ENCODE measurements around the gene ATG7.
"Not testable (repeated sequence)": the region's sequence is repeated elsewhere in the genome, so short reads cannot be mapped to it uniquely, and the experiment has no call there.

Gene ATG7

DNA sequence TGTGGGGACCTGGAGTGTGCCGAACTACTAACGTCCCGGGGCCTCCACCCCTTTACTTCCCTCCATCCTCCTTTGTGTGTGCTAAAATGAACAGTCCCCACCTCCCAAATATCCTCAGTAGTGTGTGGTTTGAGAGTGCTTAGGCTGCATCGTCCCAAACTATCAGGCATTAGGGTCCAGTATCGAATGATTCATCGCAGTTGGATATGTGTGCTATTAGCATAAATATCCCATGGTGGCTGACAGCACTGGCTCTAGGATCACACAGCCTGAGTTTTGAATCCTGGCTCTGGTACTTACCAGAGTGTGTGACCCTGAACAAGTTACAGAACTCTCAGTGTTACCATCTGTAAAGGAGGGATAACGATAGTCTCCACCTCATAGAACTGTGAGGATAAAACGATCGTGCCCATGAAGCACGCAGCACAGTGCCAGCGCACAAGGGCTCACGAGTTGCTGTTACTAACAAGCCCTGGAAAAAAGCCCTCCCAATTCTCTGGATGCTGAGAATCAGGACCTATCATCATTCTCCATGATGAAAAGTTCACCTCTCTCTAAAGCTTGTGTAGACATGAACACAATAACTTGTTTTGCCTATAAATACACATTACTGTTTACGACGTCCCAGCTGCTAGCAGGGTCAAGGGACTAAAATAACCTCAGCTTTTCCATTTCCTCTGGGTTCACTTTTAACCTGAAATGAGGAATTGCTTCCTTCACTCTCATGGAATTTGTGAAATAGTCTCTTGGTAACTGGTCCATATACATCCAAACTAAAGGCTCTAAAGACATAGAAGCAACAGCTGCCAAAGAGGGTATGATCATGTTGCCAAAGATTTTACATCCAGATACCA is 320.5 kb downstream of the ATG7 start:
- no peak for DNase-seq (ENCODE audit: extremely low spot score, insufficient read length, low read depth)
- no peak for FAIRE-seq

DNA sequence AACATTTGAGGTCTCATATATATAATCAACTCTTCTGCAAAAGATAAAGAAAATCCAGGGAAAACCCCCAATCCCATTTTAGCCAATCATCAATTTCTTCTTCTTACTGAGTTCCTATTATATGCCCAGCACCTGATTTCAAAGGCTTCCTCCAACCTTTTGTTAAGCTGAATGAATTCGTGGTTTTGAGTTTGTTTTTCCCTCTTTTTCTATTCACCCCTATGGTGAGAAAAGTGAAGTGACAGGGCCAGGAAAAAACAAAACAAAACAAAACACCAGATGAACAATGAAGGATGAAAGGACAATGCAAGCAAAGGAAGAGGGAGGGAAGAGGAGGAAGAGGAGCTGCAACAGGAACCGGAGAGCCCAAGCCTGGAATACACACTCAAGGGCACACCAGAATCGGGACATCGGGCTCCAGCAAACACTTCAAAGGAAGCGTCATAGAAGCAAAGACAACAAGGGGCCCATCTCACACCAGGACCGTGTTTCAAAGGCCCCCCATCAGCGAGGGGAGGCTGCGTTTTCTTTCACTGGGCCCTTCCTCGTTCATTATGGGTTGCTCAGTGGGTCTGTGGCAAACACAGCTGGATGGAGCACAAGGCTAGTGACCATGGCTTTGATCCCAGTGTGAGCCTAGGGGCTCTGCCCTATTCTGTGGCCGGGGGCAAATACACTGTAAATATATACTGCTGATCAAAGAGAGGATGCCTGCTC is 321.3 kb downstream of the ATG7 start:
- FAIRE-seq (no peak), DNase-seq (ENCODE audit: extremely low spot score, insufficient read length, low read depth) (no peak)

DNA sequence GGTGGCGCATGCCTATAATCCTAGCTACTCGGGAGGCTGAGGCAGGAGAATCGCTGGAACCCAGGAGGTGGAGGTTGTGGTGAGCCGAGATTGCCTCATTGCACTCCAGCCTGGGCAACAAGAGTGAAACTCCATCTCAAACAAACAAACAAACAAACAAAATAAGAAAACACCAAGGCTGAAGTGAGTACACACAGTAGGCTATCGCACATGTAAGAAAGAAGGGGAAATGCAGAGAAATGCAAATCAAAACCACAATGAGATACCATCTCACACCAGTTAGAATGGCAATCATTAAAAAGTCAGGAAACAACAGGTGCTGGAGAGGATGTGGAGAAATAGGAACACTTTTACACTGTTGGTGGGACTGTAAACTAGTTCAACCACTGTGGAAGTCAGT is 322.8 kb downstream of the ATG7 start:
- DNase-seq (ENCODE audit: extremely low spot score, insufficient read length, low read depth); FAIRE-seq: not testable (repeated sequence)

DNA sequence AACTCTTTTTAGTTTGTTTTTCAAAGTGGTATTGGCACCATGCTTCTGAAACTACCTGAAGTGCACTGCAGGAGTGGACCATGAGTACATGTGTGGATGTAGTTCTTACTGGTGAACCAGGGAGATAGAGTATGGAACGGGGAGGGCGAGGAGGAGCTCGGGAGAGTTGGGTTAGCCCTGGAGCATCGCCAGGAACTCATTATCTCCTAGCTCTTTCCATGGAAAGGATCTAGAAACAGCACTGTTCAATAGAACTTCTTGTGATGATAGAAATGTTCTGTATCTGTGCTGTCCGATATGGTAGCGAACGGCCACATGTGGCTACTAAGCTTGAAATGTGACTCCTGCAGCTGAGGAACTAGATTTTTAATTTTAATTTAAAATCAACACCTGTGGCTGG is 324.2 kb downstream of the ATG7 start:
- FAIRE-seq (no peak), DNase-seq (ENCODE audit: extremely low spot score, insufficient read length, low read depth) (no peak)

DNA sequence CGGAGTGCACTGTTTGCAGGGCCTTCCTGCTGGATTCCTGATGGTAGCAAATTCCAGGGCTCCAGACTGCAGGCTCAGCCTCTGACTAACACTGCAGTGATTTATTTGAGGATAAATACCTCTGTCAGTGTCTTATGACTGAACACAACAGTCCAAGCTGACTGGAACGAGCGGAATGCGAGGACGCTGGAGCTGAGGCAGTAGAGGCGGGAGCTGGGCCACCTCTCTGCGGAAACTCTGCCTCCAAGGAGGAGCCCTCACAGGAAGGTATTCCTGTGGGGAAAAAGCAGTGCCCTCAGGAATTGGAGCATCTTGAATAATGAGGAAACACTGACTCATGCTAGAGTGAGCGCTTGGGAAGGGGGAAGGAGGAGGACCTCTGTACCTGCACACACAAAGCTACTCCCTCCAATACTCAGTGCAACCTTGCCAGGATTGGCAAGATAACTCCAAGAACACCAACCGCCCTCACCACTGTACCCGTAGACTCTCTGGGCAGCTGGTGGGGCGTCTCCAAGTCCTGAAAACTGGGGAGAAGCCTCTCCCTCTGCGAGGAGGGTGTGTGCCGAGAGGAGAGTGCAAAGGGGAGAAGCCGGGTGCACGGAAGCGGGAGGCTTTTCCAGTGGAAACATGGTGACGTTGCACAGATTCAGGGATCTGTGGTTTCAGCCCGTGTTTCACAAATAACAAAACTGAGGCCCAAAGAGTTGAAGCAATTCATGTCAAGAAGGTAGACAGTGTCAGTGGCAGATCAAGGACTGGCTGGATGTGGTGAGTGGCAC is 328.5 kb downstream of the ATG7 start:
- DNase-seq (ENCODE audit: extremely low spot score, insufficient read length, low read depth) (no peak), FAIRE-seq (no peak)

DNA sequence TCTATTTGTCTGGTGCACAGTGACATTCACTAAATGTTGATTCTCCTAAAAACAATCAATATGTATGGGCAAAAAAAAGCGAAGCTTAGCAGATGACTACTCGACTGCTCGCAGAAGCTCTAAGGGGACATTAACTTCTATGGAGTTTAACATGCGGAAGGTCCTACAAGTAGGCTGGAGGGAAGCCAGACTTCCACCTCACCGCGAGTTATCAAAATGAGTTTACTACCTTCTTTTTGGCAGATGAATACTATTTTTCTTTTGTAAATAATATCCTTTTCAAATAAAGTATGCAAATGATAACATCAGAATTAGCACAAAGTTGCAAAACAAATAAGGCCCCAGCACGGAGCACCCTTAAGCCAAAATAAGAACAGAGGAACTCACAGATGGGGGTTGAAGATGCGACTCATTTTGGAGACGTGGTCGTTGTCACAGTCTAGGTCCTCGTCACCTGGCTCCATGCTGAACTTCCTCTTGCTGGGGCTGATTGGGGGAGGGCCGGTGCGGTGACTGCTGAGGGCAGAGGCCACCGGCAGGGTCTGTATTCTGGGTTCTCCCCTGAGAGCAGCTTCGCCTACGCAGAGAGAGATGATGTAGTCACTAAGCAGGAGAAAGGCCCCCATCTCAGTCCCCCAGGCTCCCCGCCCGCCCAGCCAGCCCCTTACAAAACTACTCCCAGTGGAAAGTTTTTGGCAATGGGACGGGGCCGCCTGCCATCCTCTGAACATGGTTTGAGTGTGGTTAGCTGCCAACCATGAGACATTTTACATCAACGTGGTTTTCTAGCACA is 329.4 kb downstream of the ATG7 start:
- DNase-seq (ENCODE audit: extremely low spot score, insufficient read length, low read depth) (peak; percentile 33), FAIRE-seq (peak; percentile 77)

DNA sequence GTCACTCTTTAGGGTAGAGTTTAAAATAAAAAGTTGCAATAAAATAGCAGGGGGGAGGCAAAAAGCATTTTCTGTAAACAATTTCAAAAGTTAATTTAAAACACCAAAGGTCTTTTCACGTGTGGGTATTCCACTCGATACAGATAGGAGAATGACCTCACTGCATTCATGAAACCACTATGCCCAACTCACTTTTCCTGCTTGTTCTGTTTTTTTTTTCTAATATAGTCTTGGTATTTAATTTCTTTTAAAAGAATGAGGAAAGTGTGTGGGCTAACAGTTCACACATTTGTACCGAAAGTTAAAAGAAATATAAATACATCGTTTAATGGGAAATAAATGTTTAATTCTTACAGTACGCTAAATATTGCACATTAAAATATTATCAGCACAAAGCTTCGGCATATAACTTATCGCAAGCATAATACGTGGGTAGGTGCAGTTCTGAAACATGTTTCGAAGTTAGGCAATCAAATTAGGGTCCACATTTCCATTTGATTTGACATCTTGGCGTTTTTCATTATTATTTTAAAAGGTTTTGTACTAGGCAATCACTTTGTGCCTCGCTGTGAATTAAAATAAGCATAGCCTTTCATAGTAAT is 330.1 kb downstream of the ATG7 start:
- DNase-seq (ENCODE audit: extremely low spot score, insufficient read length, low read depth) (no peak), FAIRE-seq (no peak)

DNA sequence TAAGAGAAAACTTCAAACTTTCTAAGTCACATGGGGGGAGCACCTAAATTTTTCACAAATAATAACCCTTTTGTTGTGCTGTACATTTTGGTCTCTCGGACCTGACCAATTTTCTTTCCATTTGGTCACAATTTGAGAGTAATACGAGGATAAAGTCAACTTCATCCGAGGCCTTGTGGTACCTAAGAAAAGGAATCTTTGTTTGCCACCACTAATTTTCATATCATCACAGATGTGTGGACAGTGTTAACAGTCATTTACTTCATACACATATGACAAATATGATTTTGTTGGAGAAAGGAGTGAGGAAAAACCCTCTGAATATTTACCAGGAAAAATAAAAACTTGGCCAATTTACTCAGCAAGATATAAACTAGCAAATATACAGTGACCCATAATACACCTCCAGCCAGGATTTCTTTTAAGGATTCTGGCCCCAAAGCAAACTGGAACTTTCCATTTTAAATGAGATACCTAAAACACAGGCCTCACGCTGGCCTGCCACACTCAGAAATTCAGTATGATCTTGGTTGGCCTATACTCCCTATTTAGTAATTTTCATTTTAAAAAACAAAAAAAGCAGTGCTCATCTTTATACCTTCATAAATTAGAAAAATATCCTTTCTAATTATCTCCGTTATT is 330.8 kb downstream of the ATG7 start:
- DNase-seq (ENCODE audit: extremely low spot score, insufficient read length, low read depth) (no peak), FAIRE-seq (no peak)

GRCh38 chr3:11603628-11604027 is 331.4 kb downstream of the ATG7 start:
- DNase-seq (ENCODE audit: extremely low spot score, insufficient read length, low read depth), result no peak
- no peak for FAIRE-seq

GRCh38 chr3:11604139-11604892 is 332.1 kb downstream of the ATG7 start:
- FAIRE-seq, result no peak
- no peak for DNase-seq (ENCODE audit: extremely low spot score, insufficient read length, low read depth)

DNA sequence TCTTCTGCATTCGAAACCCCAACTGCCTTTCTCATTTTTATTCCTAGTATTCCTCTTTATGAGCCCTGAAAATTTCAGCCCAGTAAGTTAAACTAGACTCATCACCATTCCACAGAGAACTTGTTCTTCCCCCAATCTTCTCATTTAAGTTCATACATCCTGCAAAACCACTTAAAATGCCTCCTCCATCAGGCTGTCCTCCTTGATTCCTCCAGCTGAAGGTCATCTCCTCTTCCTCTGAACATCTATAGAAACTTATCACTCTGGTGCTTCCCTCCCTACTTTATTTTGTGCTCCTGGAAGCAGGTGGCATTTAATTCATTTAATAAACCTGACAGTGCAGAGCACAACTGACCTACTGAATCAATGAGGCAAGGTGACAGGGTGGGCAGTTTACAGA is 333.2 kb downstream of the ATG7 start:
- FAIRE-seq (no peak), DNase-seq (ENCODE audit: extremely low spot score, insufficient read length, low read depth) (no peak)

DNA sequence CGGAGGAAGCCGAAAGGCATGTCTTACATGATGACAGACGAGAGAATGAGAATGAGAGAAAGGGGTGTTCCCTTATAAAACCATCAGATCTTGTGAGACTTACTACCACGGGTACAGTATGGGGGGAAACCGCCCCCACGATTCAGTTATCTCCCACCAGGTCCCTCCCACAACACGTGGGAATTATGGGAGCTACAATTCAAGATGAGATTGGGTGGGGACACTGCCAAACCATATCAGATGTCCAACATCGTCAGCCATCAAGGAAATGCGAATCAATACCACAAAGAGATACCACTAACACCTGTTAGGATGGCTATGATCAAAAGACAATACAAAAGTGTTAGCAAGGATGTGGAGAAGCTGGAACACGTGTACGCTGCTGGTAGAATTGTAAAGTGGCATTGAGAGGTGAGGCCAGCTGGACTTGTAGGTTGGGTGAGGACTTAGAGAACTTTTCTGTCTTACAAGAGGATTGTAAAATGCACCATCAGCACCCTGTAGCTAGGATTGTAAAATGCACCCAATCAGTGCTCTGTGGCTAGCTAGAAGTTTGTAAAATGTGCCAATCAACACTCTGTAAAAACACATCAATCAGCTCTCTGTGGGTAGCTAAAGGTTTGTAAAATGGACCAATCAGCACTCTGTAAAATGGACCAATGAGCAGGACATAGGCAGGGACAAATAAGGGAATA is 334.0 kb downstream of the ATG7 start:
- FAIRE-seq (no peak), DNase-seq (ENCODE audit: extremely low spot score, insufficient read length, low read depth) (no peak)

DNA sequence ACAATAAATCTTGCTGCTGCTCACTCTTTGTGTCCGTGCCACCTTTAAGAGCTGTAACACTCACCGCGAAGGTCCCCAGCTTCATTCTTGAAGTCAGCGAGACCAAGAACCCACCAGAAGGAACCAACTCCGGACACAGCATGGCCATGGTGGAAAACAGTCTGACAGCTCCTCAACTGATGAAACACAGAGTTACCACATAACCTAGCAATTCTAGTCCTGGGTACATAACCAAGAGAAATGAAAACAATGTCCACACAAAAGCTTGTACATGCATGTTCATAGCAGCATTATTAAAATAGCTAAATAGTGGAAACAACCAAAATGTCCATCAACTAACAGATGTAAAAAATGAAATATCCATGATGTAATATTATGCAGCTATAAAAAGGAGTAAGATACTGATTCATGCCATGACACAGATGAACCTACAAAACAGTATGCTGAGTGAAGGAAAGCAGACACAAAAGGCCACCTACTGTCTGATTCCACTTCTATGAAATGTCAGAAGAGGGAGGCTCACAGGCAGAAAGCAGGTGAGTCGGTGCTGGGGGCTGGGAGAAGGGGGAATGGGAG is 334.8 kb downstream of the ATG7 start:
- FAIRE-seq (no peak), DNase-seq (ENCODE audit: extremely low spot score, insufficient read length, low read depth) (no peak)
